GM12878 (cell line): Measurements from ENCODE around the gene SYNPO. TPM values are rescaled to one million over a fixed set of nuclear protein-coding genes. Genes with fewer than 3 reads are reported as not detected.

Experiments used
- ATAC-seq: fragments of 200-7000 bp; cut with Tn5 transposase; 3 replicates; pipeline ENCODE4 v1.9.1; 2020; ENCODE audit warnings: mild to moderate bottlenecking, moderate library complexity
- BruUV-seq: library from RNA; stranded (reverse); fragments of 400-500 nt; replicated peaks from 2 replicates; lab custom pipeline; 2021; lab: Mats Ljungman, UMichigan
- CTCF ChIA-PET: fragments of 300-600 bp; sonication (Branson Sonifier 250); formaldehyde crosslinking; extraction: SDS; loops from one replicate; lab custom pipeline; 2021; ENCODE audit warnings: inconsistent platforms; lab: Yijun Ruan, JAX
- POLR2A ChIA-PET: fragments of 350-600 bp; formaldehyde crosslinking; extraction: SDS; loops from one replicate; lab custom pipeline; 2021; ENCODE audit warnings: inconsistent platforms; lab: Charles Lee
- RAD21 ChIA-PET: fragments of 300-600 bp; sonication (Branson Sonifier 250); formaldehyde crosslinking; loops from one replicate; lab custom pipeline; 2023; ENCODE audit warnings: antibody characterized with exemption; ENCODE audit not compliant: unreplicated experiment; lab: Charles Lee
- SMC1A ChIA-PET: fragments of 300-600 bp; sonication (Branson Sonifier 250); formaldehyde crosslinking; loops from one replicate; lab custom pipeline; 2023; ENCODE audit not compliant: unreplicated experiment, uncharacterized antibody; lab: Charles Lee
- DNase-seq: peaks from one replicate; pipeline ENCODE4 v3.0.0-alpha.2; 2011; ENCODE audit warnings: low read depth, low spot score
- FAIRE-seq: peaks from 3 replicates; lab custom pipeline; 2011; peaks lifted over from hg19 to GRCh38; lab: Jason Lieb, UNC
- H2AFZ ChIP-seq: 2 replicates; pipeline ENCODE4 v1.6.0; 2011; ENCODE audit warnings: low read depth, low read length, control low read depth; ENCODE audit not compliant: control insufficient read depth
- H3K27ac ChIP-seq: 2 replicates; pipeline ENCODE4 v1.5.1; 2011; ENCODE audit warnings: control low read depth; ENCODE audit not compliant: control insufficient read depth, insufficient read depth
- H3K27me3 ChIP-seq, 2 experiments: replicated peaks in 1 of 2; 2 replicates each; pipeline versions ENCODE4 v1.6.0 to v1.6.1; 2011; ENCODE audit warnings: low read length in 1 of 2; ENCODE audit not compliant: control insufficient read depth in 2 of 2, insufficient read depth in 2 of 2
- H3K36me3 ChIP-seq, 2 experiments: 2 replicates each; pipeline ENCODE4 v1.5.1; 2011; ENCODE audit warnings: low read length in 1 of 2; ENCODE audit not compliant: control insufficient read depth in 2 of 2, insufficient read depth in 2 of 2
- H3K4me1 ChIP-seq: 2 replicates; pipeline ENCODE4 v1.6.1; 2011; ENCODE audit warnings: mild to moderate bottlenecking, low read length, moderate library complexity, mixed read lengths; ENCODE audit not compliant: control insufficient read depth, insufficient read depth
- H3K4me2 ChIP-seq: 2 replicates; pipeline ENCODE4 v1.6.0; 2011; ENCODE audit warnings: control low read depth; ENCODE audit not compliant: control insufficient read depth, insufficient read depth
- H3K4me3 ChIP-seq: fragments of 200-600 bp; sonication (generic); 2 replicates; pipeline ENCODE4 v1.5.1; 2016
- H3K79me2 ChIP-seq: 2 replicates; pipeline ENCODE4 v1.6.0; 2011; ENCODE audit warnings: low read length; ENCODE audit not compliant: control insufficient read depth, insufficient read depth
- H3K9ac ChIP-seq: 2 replicates; pipeline ENCODE4 v1.8.0; 2011; ENCODE audit warnings: low read length, control low read depth, mixed read lengths; ENCODE audit not compliant: control insufficient read depth, insufficient read depth
- H3K9me3 ChIP-seq: replicated peaks from 3 replicates; pipeline ENCODE4 v1.5.1; 2011; ENCODE audit warnings: mild to moderate bottlenecking, low read length; ENCODE audit not compliant: control insufficient read depth, insufficient read depth
- H4K20me1 ChIP-seq: 2 replicates; pipeline ENCODE4 v1.6.0; 2011; ENCODE audit not compliant: control insufficient read depth, insufficient read depth
- CBX5 ChIP-seq: sonication (generic); IDR thresholded peaks from 2 replicates; pipeline ENCODE4 v1.6.1; 2016; ENCODE audit warnings: low read depth, moderate library complexity, mild to moderate bottlenecking, inconsistent platforms
- EGR1 ChIP-seq, 2 experiments: IDR thresholded peaks; 1 replicate in 1 of 2; 2 replicates in 1 of 2; pipeline ENCODE4 v1.6.1; 2011 to 2012; ENCODE audit warnings: low read depth in 2 of 2, low read length in 2 of 2, borderline replicate concordance in 1 of 2, mild to moderate bottlenecking in 1 of 2, moderate library complexity in 1 of 2
- EZH2 ChIP-seq: IDR thresholded peaks from 2 replicates; pipeline ENCODE4 v1.6.1; 2012; ENCODE audit warnings: low read depth, mild to moderate bottlenecking, control low read depth, inconsistent platforms, low read length, borderline replicate concordance; ENCODE audit not compliant: control insufficient read depth
- FOXK2 ChIP-seq: fragments of 450-650 bp; IDR thresholded peaks from 2 replicates; pipeline ENCODE4 v1.6.1; 2017; ENCODE audit warnings: mild to moderate bottlenecking, moderate library complexity
- FOXM1 ChIP-seq: IDR thresholded peaks from 2 replicates; pipeline ENCODE4 v1.6.1; 2012; ENCODE audit warnings: low read depth, mild to moderate bottlenecking, inconsistent platforms, low read length, moderate library complexity
- NFXL1 ChIP-seq: fragments of 450-650 bp; IDR thresholded peaks from 2 replicates; pipeline ENCODE4 v1.6.1; 2017; ENCODE audit warnings: antibody characterized with exemption, mild to moderate bottlenecking, borderline replicate concordance
- NFYA ChIP-seq: IDR thresholded peaks from 2 replicates; pipeline ENCODE4 v1.6.1; 2011; ENCODE audit warnings: low read depth, mild to moderate bottlenecking, low read length, improper control_type of control experiment, borderline replicate concordance
- NR2C1 ChIP-seq: fragments of 450-650 bp; IDR thresholded peaks from 2 replicates; pipeline ENCODE4 v1.6.1; 2017; ENCODE audit warnings: antibody characterized with exemption, mild to moderate bottlenecking, moderate library complexity
- PML ChIP-seq: IDR thresholded peaks from 2 replicates; pipeline ENCODE4 v1.6.1; 2012; ENCODE audit warnings: low read length, inconsistent platforms
- POLR2AphosphoS5 ChIP-seq: IDR thresholded peaks from 2 replicates; pipeline ENCODE4 v1.6.1; 2011; ENCODE audit warnings: mild to moderate bottlenecking, low read length, inconsistent platforms
- SP1 ChIP-seq: IDR thresholded peaks from one replicate; pipeline ENCODE4 v1.6.1; 2011; ENCODE audit warnings: low read depth, low read length
- TCF7 ChIP-seq: IDR thresholded peaks from 2 replicates; pipeline ENCODE4 v1.6.1; 2014; ENCODE audit warnings: antibody characterized with exemption, borderline replicate concordance
- YY1 ChIP-seq: IDR thresholded peaks from 2 replicates; pipeline ENCODE4 v1.6.1; 2011; ENCODE audit warnings: low read depth, mild to moderate bottlenecking, low read length
- ZNF384 ChIP-seq: IDR thresholded peaks from 2 replicates; pipeline ENCODE4 v1.6.1; 2012; ENCODE audit warnings: low read depth, mild to moderate bottlenecking, low read length, improper control_type of control experiment, borderline replicate concordance
- WGBS: methylation state at CpG from one replicate; pipeline ENCODE4 v1.1.6; 2016; ENCODE audit warnings: low lambda C conversion rate; ENCODE audit not compliant: insufficient replicate concordance, insufficient coverage; ENCODE audit errors: missing lambda C conversion rate; 5-methylcytosine and 5-hydroxymethylcytosine counted together
- in situ Hi-C: fragments of 300-500 bp; cut with MboI; formaldehyde crosslinking; loops from 9 replicates; pipeline ENCODE4 v1.14.3; 2018; ENCODE audit warnings: mixed read lengths
- intact Hi-C: fragments of 100-400 bp; cut with micrococcal nuclease; formaldehyde crosslinking; loops from one replicate; pipeline ENCODE4 v1.14.2; 2022; ENCODE audit not compliant: unreplicated experiment
- polyA plus RNA-seq, 11 experiments: library from polyadenylated mRNA; depleted of rRNA in 4 of 11; unstranded in 6 of 11; stranded (reverse) in 5 of 11; fragments of >200 nt; fragmentation: Nextera tagmentation in 4 of 11; fragmentation: Illumina TruSeq in 1 of 11; extraction: Ambion mirVana in 4 of 11; extraction: Trizol in 1 of 11; gene quantifications; 1 replicate in 1 of 11; 2 replicates in 10 of 11; pipeline versions ENCODE4 v1.2.1 to v1.2.3, GENCODE V29; 2011 to 2016; ENCODE audit warnings: inconsistent platforms in 2 of 11, missing spikeins in 2 of 11, low read depth in 1 of 11
- total RNA-seq, 4 experiments: library from RNA; depleted of rRNA in 3 of 4; stranded (reverse); fragments of >200 nt in 3 of 4; fragmentation: Illumina TruSeq in 1 of 4; extraction: Trizol in 1 of 4; gene quantifications; 2 replicates each; pipeline versions ENCODE4 v1.2.1 to v1.2.3, GENCODE V29; 2013 to 2021

SYNPO gene
- total and polyA plus RNA-seq, 10 of the 15 experiments (the other 5 are each of a cell fraction or from before 2014, with no cell fraction given): 0.77 to 21.0 (median 3.9) TPM

GRCh38 chr5:150616506-150616905 is 24.0 kb upstream of the SYNPO start:
- no peak overlapping the region for H3K9ac ChIP-seq
- intact Hi-C loops (no loop called here), in situ Hi-C loops (no loop called here)
- DNase-seq (no peak), ATAC-seq (no peak), FAIRE-seq (no peak)
- H3K27me3 ChIP-seq: no peaks in the 10 kb centered on the region; a peak in 1 of 4 replicates
- no peaks in the 10 kb centered on the region for H3K79me2 ChIP-seq
- no peaks in the 10 kb centered on the region for H3K36me3 ChIP-seq
- ChIA-PET RAD21 (no interaction called here), POLR2A (interaction anchor here (1.6 kb wide), 1 partner anchor 29 kb away, joined by 3 read pairs; no protein-coding TSS in a partner anchor), SMC1A (interaction anchor here (1.2 kb wide), 1 partner anchor 12 kb away, joined by 3 read pairs; no protein-coding TSS in a partner anchor), CTCF (interaction anchor here (1.4 kb wide), 1 partner anchor 56 kb away, joined by 3 read pairs; no protein-coding TSS in a partner anchor)
- no peaks in the 10 kb centered on the region; the same call in 1 of the 2 replicates for H3K4me1 ChIP-seq
- no peak for TF ChIP-seq EZH2
- no peak for TF ChIP-seq YY1
- no peak for TF ChIP-seq POLR2AphosphoS5
- TF ChIP-seq FOXM1: no peak
- TF ChIP-seq ZNF384: no peak
- no peak overlapping the region for H2AFZ ChIP-seq
- no peaks in the 10 kb centered on the region for H3K9me3 ChIP-seq
- 92% methylated on average over 1 of the region's 1 CpG for WGBS
- no peak overlapping the region for H3K4me3 ChIP-seq
- no peak overlapping the region for H3K4me2 ChIP-seq
- H4K20me1 ChIP-seq: no peaks in the 10 kb centered on the region
- no TSS peak for BruUV-seq
- H3K27ac ChIP-seq: no peak overlapping the region

- in situ Hi-C loops: no loop called here
- Histone ChIP-seq H2AFZ (no peak overlapping the region), H4K20me1 (no peaks in the 10 kb centered on the region), H3K36me3 (no peaks in the 10 kb centered on the region), H3K9ac (no peak overlapping the region), H3K4me2 (no peak overlapping the region), H3K9me3 (no peaks in the 10 kb centered on the region), H3K27me3 (no peaks in the 10 kb centered on the region; a peak in 1 of 4 replicates), H3K27ac (no peak overlapping the region), H3K79me2 (no peaks in the 10 kb centered on the region), H3K4me1 (peaks cover 14% of the 10 kb centered on the region), H3K4me3 (no peak overlapping the region)
- POLR2A ChIA-PET: no interaction called here
- WGBS: 69% methylated on average over 9 of the region's 9 CpGs
- SMC1A ChIA-PET: interaction anchor here (0.7 kb wide), 1 partner anchor 555 kb away, joined by 3 read pairs; no protein-coding TSS in a partner anchor
- TF ChIP-seq CBX5: no peak
- no peak for TF ChIP-seq FOXK2
- TF ChIP-seq TCF7: no peak
- no peak for TF ChIP-seq PML
- TF ChIP-seq NR2C1: no peak
- TF ChIP-seq EZH2: no peak
- TF ChIP-seq NFYA: no peak
- no peak for TF ChIP-seq NFXL1
- TF ChIP-seq SP1: no peak
- TF ChIP-seq EGR1 (IDR thresholded peaks at IDR 0.05; ENCODE audit: borderline replicate concordance in 1 of 2, low read depth in 2 of 2, low read length in 2 of 2): no peak
- RAD21 ChIA-PET: no interaction called here
- FAIRE-seq (no peak), DNase-seq (no peak), ATAC-seq (no peak)
- intact Hi-C loops: no loop called here
- CTCF ChIA-PET: interaction anchor here (0.9 kb wide), 1 partner anchor 18 kb away, joined by 3 read pairs; no protein-coding TSS in a partner anchor
- BruUV-seq: no TSS peak
Observed at GRCh38 chr5:150618163-150618562, 22.3 kb upstream of the SYNPO start.
